ENCODE measurements around the gene CCDC97.
"Not testable (repeated sequence)": the region's sequence is repeated elsewhere in the genome, so short reads cannot be mapped to it uniquely, and the experiment has no call there.

The CCDC97 gene

GRCh38 chr19:41364524-41365391 is 54.8 kb downstream of the CCDC97 start:
- no peak for DNase-seq (ENCODE audit: low read depth)

GRCh38 chr19:41366089-41366488 is 56.1 kb downstream of the CCDC97 start:
- no peak for DNase-seq (ENCODE audit: low read depth)

- no peak for DNase-seq (ENCODE audit: low read depth)
These were observed 57.9 kb downstream of the CCDC97 start for GRCh38 chr19:41367848-41368301.

- DNase-seq (ENCODE audit: low read depth): no peak
These were observed 59.8 kb downstream of the CCDC97 start for GRCh38 chr19:41369769-41370168.

GRCh38 chr19:41371119-41371518 is 61.1 kb downstream of the CCDC97 start:
- not testable (repeated sequence) for DNase-seq (ENCODE audit: low read depth)

GRCh38 chr19:41371541-41371940 is 61.6 kb downstream of the CCDC97 start:
- DNase-seq (ENCODE audit: low read depth): no peak

- no peak for DNase-seq (ENCODE audit: low read depth)
These were observed 62.5 kb downstream of the CCDC97 start for GRCh38 chr19:41372501-41372900.

GRCh38 chr19:41373993-41374392 is 64.0 kb downstream of the CCDC97 start:
- no peak for DNase-seq (ENCODE audit: low read depth)
